Amniotic epithelial cell (primary cell): ENCODE data around the gene HS3ST6.
"Not testable (repeated sequence)": the region's sequence is repeated elsewhere in the genome, so short reads cannot be mapped to it uniquely, and the experiment has no call there.

ENCODE experiments used
- DNase-seq: peaks from one replicate; pipeline ENCODE4 v3.0.0-alpha.2; 2010; ENCODE audit warnings: low read depth

HS3ST6 gene

GRCh38 chr16:1926271-1926670, 8.1 kb upstream of the HS3ST6 start:
- no peak for DNase-seq

GRCh38 chr16:1924095-1924494, 5.9 kb upstream of the HS3ST6 start:
- no peak for DNase-seq

- DNase-seq = peak; percentile 49
Measured at GRCh38 chr16:1923299-1924034, 5.3 kb upstream of the HS3ST6 start.

GRCh38 chr16:1922357-1922756, 4.1 kb upstream of the HS3ST6 start:
- no peak for DNase-seq

GRCh38 chr16:1920727-1921171, 2.5 kb upstream of the HS3ST6 start:
- no peak for DNase-seq

GRCh38 chr16:1920122-1920521, 1.9 kb upstream of the HS3ST6 start:
- not testable (repeated sequence) for DNase-seq

GRCh38 chr16:1919327-1919998, 1.2 kb upstream of the HS3ST6 start:
- DNase-seq = no peak

- no peak for DNase-seq
Measured at GRCh38 chr16:1917665-1918350, 407 bp downstream of the HS3ST6 start.

GRCh38 chr16:1917056-1917664, 1.1 kb downstream of the HS3ST6 start:
- no peak for DNase-seq

GRCh38 chr16:1916640-1916990, 1.6 kb downstream of the HS3ST6 start:
- no peak for DNase-seq

GRCh38 chr16:1915732-1916639, 2.2 kb downstream of the HS3ST6 start:
- no peak for DNase-seq

GRCh38 chr16:1914988-1915387, 3.2 kb downstream of the HS3ST6 start:
- no peak for DNase-seq

- DNase-seq = no peak
Measured at GRCh38 chr16:1914084-1914608, 4.1 kb downstream of the HS3ST6 start.

- DNase-seq = no peak
Measured at GRCh38 chr16:1913327-1914083, 4.7 kb downstream of the HS3ST6 start.

- DNase-seq = no peak
Measured at GRCh38 chr16:1912215-1912543, 6.0 kb downstream of the HS3ST6 start.

- DNase-seq = no peak
Measured at GRCh38 chr16:1911467-1912214, 6.6 kb downstream of the HS3ST6 start.

- DNase-seq = no peak
Measured at GRCh38 chr16:1909561-1910231, 8.5 kb downstream of the HS3ST6 start.

- DNase-seq = no peak
Measured at GRCh38 chr16:1908983-1909382, 9.2 kb downstream of the HS3ST6 start.

GRCh38 chr16:1908184-1908583, 10.0 kb downstream of the HS3ST6 start:
- no peak for DNase-seq
